RWPE2 (cell line): ENCODE results near the gene MIER1.
"Not testable (repeated sequence)": the region's sequence is repeated elsewhere in the genome, so short reads cannot be mapped to it uniquely, and the experiment has no call there.

Experiments
- ATAC-seq: fragments of 200-7000 bp; cut with Tn5 transposase; 3 replicates; pipeline ENCODE4 v1.9.1; 2021; ENCODE audit warnings: low read depth
- DNase-seq: peaks from one replicate; pipeline ENCODE4 v3.0.0-alpha.2; 2020; ENCODE audit warnings: low spot score
- H3K27ac ChIP-seq: fragments of 450-650 bp; 2 replicates; pipeline ENCODE4 v1.5.1; 2017; ENCODE audit warnings: mild to moderate bottlenecking; ENCODE audit not compliant: poor library complexity, severe bottlenecking
- H3K27me3 ChIP-seq: fragments of 250-450 bp; sonication (Bioruptor Pico); 2 replicates; pipeline ENCODE4 v1.5.1; 2021; ENCODE audit warnings: mild to moderate bottlenecking, moderate library complexity; ENCODE audit not compliant: insufficient read depth, poor library complexity, severe bottlenecking
- H3K36me3 ChIP-seq: fragments of 250-450 bp; sonication (Bioruptor Pico); 2 replicates; pipeline ENCODE4 v1.5.1; 2020; ENCODE audit warnings: low read depth, mild to moderate bottlenecking, moderate library complexity
- H3K4me1 ChIP-seq: fragments of 250-450 bp; sonication (Bioruptor Pico); 2 replicates; pipeline ENCODE4 v1.5.1; 2021; ENCODE audit warnings: mild to moderate bottlenecking, moderate library complexity; ENCODE audit not compliant: insufficient read depth, poor library complexity, severe bottlenecking
- H3K4me3 ChIP-seq: fragments of 250-450 bp; sonication (Bioruptor Pico); 2 replicates; pipeline ENCODE4 v1.5.1; 2021; ENCODE audit warnings: mild to moderate bottlenecking, moderate library complexity; ENCODE audit not compliant: severe bottlenecking
- H3K9me3 ChIP-seq: fragments of 250-450 bp; sonication (Bioruptor Pico); 2 replicates; pipeline ENCODE4 v1.5.1; 2021; ENCODE audit warnings: mild to moderate bottlenecking, moderate library complexity; ENCODE audit not compliant: severe bottlenecking
- CTCF ChIP-seq: fragments of 450-650 bp; IDR thresholded peaks from one replicate; pipeline ENCODE4 v1.5.1; 2017; ENCODE audit warnings: mild to moderate bottlenecking, moderate library complexity; ENCODE audit not compliant: poor library complexity, severe bottlenecking

MIER1 gene

DNA sequence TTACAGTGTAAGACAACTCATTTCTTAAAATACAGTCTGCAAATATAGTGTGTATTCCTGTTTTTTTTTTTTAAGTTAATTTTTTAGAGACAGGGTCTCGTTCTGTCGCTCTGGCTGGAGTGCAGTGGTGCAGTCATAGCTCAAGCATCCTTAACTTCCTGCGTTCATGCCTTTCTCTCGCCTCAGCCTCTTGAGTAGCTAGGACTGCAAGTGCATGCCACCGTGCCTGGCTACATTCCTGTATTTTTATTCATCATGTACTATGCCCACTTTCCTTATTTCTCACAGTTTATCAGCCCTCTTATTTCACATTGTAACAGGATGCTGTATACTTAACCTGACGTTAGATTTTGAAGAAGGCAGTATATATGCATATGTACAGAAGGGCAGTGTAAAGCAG lies 26.7 kb downstream of the MIER1 start:
- H3K36me3 ChIP-seq = peaks cover 90% of the 10 kb centered on the region
- DNase-seq (no peak), ATAC-seq (peak; percentile 31; the same call in 1 of the 3 replicates)
- no peaks in the 10 kb centered on the region for H3K27me3 ChIP-seq
- H3K9me3 ChIP-seq = no peaks in the 10 kb centered on the region
- no peak overlapping the region for H3K27ac ChIP-seq
- TF ChIP-seq CTCF = no peak
- no peaks in the 10 kb centered on the region for H3K4me1 ChIP-seq
- H3K4me3 ChIP-seq = no peak overlapping the region

DNA sequence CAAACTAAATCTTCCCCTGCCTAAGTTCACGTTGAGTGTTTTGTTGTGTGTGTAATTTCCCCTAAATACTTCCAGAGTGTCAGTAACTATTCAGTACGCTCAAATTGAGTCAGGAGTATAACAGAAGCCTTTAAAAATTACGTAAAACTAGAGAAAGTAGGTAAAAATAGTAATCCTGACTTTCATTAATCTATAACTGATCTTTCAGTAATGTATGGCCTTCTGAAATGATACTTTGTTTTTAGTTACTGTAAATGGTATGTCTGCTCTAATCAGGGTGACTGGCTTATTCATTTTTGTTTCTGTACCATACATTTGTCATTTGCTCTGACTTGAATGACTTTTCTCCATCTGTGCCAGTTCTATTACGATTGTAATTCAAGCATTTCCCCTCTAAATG lies 29.4 kb downstream of the MIER1 start:
- H3K4me1 ChIP-seq = no peaks in the 10 kb centered on the region
- TF ChIP-seq CTCF = no peak
- DNase-seq (no peak), ATAC-seq (no peak)
- no peaks in the 10 kb centered on the region for H3K27me3 ChIP-seq
- H3K36me3 ChIP-seq = peaks cover 89% of the 10 kb centered on the region
- H3K4me3 ChIP-seq = no peak overlapping the region
- H3K27ac ChIP-seq = no peak overlapping the region
- H3K9me3 ChIP-seq = no peaks in the 10 kb centered on the region

GRCh38 chr1:66957938-66958337 lies 33.1 kb downstream of the MIER1 start:
- DNase-seq (no peak), ATAC-seq (no peak)
- no peak for TF ChIP-seq CTCF
- H3K36me3 ChIP-seq = peaks cover 93% of the 10 kb centered on the region
- H3K4me3 ChIP-seq = no peak overlapping the region
- H3K4me1 ChIP-seq = no peaks in the 10 kb centered on the region
- no peak overlapping the region for H3K27ac ChIP-seq
- H3K27me3 ChIP-seq = no peaks in the 10 kb centered on the region
- no peaks in the 10 kb centered on the region for H3K9me3 ChIP-seq

DNA sequence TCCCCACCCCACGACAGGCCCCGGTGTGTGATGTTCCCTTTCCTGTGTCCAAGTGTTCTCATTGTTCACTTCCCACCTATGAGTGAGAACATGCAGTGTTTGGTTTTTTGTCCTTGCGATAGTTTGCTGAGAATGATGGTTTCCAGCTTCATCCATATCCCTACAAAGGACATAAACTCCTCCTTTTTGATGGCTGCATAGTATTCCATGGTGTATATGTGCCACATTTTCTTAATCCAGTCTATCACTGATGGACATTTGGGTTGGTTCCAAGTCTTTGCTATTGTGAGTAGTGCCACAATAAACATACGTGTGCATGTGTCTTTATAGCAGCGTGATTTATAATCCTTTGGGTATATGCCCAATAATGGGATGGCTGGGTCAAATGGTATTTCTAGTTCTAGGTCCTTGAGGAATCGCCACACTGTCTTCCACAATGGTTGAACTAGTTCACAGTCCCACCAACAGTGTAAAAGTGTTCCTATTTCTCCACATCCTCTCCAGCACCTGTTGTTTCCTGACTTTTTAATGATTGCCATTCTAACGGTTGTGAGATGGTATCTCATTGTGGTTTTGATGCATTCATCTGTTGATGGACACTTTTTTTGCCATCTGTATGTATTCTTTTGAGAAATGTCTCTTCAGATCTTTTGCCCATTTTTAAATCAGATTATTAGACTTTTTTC lies 41.5 kb downstream of the MIER1 start:
- not testable (repeated sequence) for H3K27me3 ChIP-seq, H3K27ac ChIP-seq, DNase-seq, H3K4me1 ChIP-seq, H3K9me3 ChIP-seq, ATAC-seq, H3K4me3 ChIP-seq
- peaks cover 98% of the 10 kb centered on the region for H3K36me3 ChIP-seq

- H3K4me3 ChIP-seq = no peak overlapping the region
- H3K27me3 ChIP-seq = no peaks in the 10 kb centered on the region
- DNase-seq = no peak
- no peaks in the 10 kb centered on the region for H3K4me1 ChIP-seq
- peaks cover 97% of the 10 kb centered on the region for H3K36me3 ChIP-seq
- no peak for TF ChIP-seq CTCF
- H3K27ac ChIP-seq = no peak overlapping the region
- no peaks in the 10 kb centered on the region for H3K9me3 ChIP-seq
- ATAC-seq = no peak
Observed at GRCh38 chr1:66968574-66968973, 43.8 kb downstream of the MIER1 start.
